Measurements from ENCODE around the gene ADORA3. TPM values are rescaled to one million over a fixed set of nuclear protein-coding genes. Genes with fewer than 3 reads are reported as not detected.

Gene ADORA3
- total RNA-seq, 5 donors from 2014 or later (not counting 1 experiment from before 2014, with no cell fraction given), result 0.30 TPM; not detected in 4

DNA sequence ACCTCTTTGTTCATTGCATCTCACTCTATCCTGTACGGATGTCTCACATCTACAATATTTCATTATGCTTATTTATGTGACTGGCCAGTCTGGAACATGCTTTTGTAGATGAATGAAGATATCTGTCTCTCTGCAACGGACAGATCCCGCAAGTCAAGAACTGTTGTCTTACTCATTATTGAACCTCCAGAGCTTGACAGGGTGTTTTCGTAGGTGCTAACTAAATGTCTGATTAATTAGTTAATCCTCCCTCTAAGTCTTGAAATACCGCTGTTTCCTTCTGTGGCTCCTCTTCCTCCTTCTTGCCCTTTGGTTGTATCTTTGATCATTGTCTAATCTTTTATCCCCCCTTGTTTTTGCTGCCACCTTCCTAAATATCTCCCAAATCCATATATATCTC is 32.8 kb downstream of the ADORA3 start:
- H3K36me3 ChIP-seq (ENCODE audit: control insufficient read depth in 2 of 2, extremely low read depth in 1 of 2, insufficient read depth in 1 of 2, low read length in 1 of 2), result peaks cover 0 to 9% of the 10 kb centered on the region in 2 donors
- no peaks in the 10 kb centered on the region for H3K27me3 ChIP-seq (replicated peaks in 1 of 2; ENCODE audit: control insufficient read depth in 2 of 2, extremely low read depth in 1 of 2, insufficient read depth in 2 of 2, low read length in 1 of 2)
- peaks cover 8% of the 10 kb centered on the region for H3K36me3 Mint-ChIP-seq
- CTCF ChIA-PET, result interaction anchor here (0.5 to 1.4 kb wide), 3 partner anchors 33 to 851 kb away, joined by 3 to 4 read pairs (median 3); no protein-coding TSS in a partner anchor
- H3K4me1 Mint-ChIP-seq, result peaks cover 18 to 20% (median 19%) of the 10 kb centered on the region in 3 donors
- H3K9me3 Mint-ChIP-seq, result no peaks in the 10 kb centered on the region
- H3K27me3 Mint-ChIP-seq, result no peaks in the 10 kb centered on the region
- H3K4me3 Mint-ChIP-seq, result no peak overlapping the region
- peak overlapping the region; percentile 79 for H3K27ac ChIP-seq (ENCODE audit: low read length)
- no peaks in the 10 kb centered on the region for H3K9me3 ChIP-seq
- no peak overlapping the region for H3K27ac Mint-ChIP-seq
- peaks cover 43 to 58% of the 10 kb centered on the region in 2 experiments for H3K4me1 ChIP-seq (ENCODE audit: control insufficient read depth in 1 of 2, extremely low read depth in 1 of 2, insufficient read depth in 2 of 2, low read length in 2 of 2)
- POLR2A ChIA-PET, result interaction anchor here (0.5 to 1.1 kb wide), 7 partner anchors 17 to 285 kb away, joined by 3 to 5 read pairs (median 4); partner anchors contain the start of gene INKA2 (in 1 of the 2)
- 29% methylated on average over 1 of the region's 5 CpGs for WGBS (ENCODE audit: insufficient coverage)
- peak overlapping the region; percentile 5 to 15 for H3K4me3 ChIP-seq (ENCODE audit: control insufficient read depth in 1 of 2, extremely low read depth in 1 of 2, low read length in 1 of 2)
- DNase-seq, result peak in 1 of 35 experiments; percentile 19
- peak in 3 of 4 experiments; percentile 15 to 16 (median 15) for ATAC-seq (replicated peaks in 1 of 4)

DNA sequence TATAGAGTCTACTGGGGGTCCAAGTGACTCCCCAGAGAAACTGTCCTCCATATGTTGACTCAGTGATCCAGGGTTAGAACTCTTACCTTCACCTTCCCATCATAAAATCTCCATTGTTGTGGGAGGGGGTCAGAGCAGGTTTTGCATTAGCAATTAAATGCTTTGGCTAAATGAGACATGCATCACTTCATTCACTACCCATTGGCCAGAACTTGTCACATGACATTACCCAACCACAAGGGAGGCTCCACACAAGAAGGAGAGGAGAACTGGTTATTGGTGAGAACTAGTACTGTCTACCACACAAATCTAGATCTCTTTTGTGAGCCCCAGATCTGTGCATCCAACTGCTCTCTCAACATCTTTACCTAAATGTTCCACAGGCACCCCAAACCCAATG is 33.9 kb downstream of the ADORA3 start:
- H3K36me3 Mint-ChIP-seq, result peaks cover 15% of the 10 kb centered on the region
- no peak overlapping the region for H3K27ac Mint-ChIP-seq
- peaks cover 0 to 9% of the 10 kb centered on the region in 2 donors for H3K36me3 ChIP-seq (ENCODE audit: control insufficient read depth in 2 of 2, extremely low read depth in 1 of 2, insufficient read depth in 1 of 2, low read length in 1 of 2)
- no peaks in the 10 kb centered on the region for H3K9me3 ChIP-seq
- H3K4me1 ChIP-seq (ENCODE audit: control insufficient read depth in 1 of 2, extremely low read depth in 1 of 2, insufficient read depth in 2 of 2, low read length in 2 of 2), result peaks cover 39 to 49% of the 10 kb centered on the region in 2 experiments
- no peak overlapping the region for H3K4me3 ChIP-seq (ENCODE audit: control insufficient read depth in 1 of 2, extremely low read depth in 1 of 2, low read length in 1 of 2)
- no peaks in the 10 kb centered on the region for H3K27me3 ChIP-seq (replicated peaks in 1 of 2; ENCODE audit: control insufficient read depth in 2 of 2, extremely low read depth in 1 of 2, insufficient read depth in 2 of 2, low read length in 1 of 2)
- CTCF ChIA-PET, result interaction anchor here in 1 of 2 donors (1.0 kb wide), 1 partner anchor 38 kb away, joined by 6 read pairs; no protein-coding TSS in a partner anchor
- no peaks in the 10 kb centered on the region for H3K27me3 Mint-ChIP-seq
- H3K4me1 Mint-ChIP-seq, result peaks cover 12 to 21% (median 17%) of the 10 kb centered on the region in 3 donors
- POLR2A ChIA-PET, result interaction anchor here in 1 of 2 donors (0.7 kb wide), 1 partner anchor 31 kb away, joined by 3 read pairs; no protein-coding TSS in a partner anchor
- H3K4me3 Mint-ChIP-seq, result no peak overlapping the region
- no peaks in the 10 kb centered on the region for H3K9me3 Mint-ChIP-seq
- ATAC-seq (replicated peaks in 1 of 4), result no peak
- peak overlapping the region; percentile 79 for H3K27ac ChIP-seq (ENCODE audit: low read length)
- DNase-seq, result no peak

DNA sequence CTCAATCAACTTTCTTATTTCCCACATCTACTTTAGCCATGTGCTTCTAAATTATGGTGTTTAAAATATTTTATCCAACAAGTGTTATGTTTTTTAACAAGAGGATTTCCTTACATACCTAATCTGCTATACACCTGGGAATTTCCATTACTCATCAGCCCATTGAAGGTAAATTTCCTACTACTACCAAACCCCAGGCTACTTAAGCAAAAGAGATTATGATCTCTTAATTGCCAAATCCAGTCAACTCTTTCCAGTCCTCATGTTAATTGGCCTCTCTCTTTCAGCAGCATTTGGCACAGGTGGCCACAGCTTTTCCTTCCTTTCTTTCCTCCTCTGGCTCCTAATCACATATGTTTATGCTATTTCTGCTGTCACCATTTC is 34.7 kb downstream of the ADORA3 start:
- Mint-ChIP-seq H3K27me3 (no peaks in the 10 kb centered on the region), H3K27ac (no peak overlapping the region), H3K36me3 (peaks cover 18% of the 10 kb centered on the region), H3K9me3 (no peaks in the 10 kb centered on the region), H3K4me1 (peaks cover 11 to 25% (median 17%) of the 10 kb centered on the region in 3 donors), H3K4me3 (no peak overlapping the region)
- POLR2A ChIA-PET, result interaction anchor here (0.7 to 1.3 kb wide), 2 partner anchors 10 to 32 kb away, joined by 3 to 12 read pairs; no protein-coding TSS in a partner anchor
- no peak for ATAC-seq (replicated peaks in 1 of 4)
- no peak overlapping the region for H3K27ac ChIP-seq (ENCODE audit: low read length)
- peaks cover 37 to 45% of the 10 kb centered on the region in 2 experiments for H3K4me1 ChIP-seq (ENCODE audit: control insufficient read depth in 1 of 2, extremely low read depth in 1 of 2, insufficient read depth in 2 of 2, low read length in 2 of 2)
- no peak for DNase-seq
- no peak overlapping the region for H3K4me3 ChIP-seq (ENCODE audit: control insufficient read depth in 1 of 2, extremely low read depth in 1 of 2, low read length in 1 of 2)
- no peaks in the 10 kb centered on the region for H3K9me3 ChIP-seq
- no peaks in the 10 kb centered on the region for H3K27me3 ChIP-seq (replicated peaks in 1 of 2; ENCODE audit: control insufficient read depth in 2 of 2, extremely low read depth in 1 of 2, insufficient read depth in 2 of 2, low read length in 1 of 2)
- CTCF ChIA-PET, result interaction anchor here in 1 of 2 donors (1.0 kb wide), 1 partner anchor 39 kb away, joined by 6 read pairs; no protein-coding TSS in a partner anchor
- peaks cover 0 to 9% of the 10 kb centered on the region in 2 donors for H3K36me3 ChIP-seq (ENCODE audit: control insufficient read depth in 2 of 2, extremely low read depth in 1 of 2, insufficient read depth in 1 of 2, low read length in 1 of 2)

DNA sequence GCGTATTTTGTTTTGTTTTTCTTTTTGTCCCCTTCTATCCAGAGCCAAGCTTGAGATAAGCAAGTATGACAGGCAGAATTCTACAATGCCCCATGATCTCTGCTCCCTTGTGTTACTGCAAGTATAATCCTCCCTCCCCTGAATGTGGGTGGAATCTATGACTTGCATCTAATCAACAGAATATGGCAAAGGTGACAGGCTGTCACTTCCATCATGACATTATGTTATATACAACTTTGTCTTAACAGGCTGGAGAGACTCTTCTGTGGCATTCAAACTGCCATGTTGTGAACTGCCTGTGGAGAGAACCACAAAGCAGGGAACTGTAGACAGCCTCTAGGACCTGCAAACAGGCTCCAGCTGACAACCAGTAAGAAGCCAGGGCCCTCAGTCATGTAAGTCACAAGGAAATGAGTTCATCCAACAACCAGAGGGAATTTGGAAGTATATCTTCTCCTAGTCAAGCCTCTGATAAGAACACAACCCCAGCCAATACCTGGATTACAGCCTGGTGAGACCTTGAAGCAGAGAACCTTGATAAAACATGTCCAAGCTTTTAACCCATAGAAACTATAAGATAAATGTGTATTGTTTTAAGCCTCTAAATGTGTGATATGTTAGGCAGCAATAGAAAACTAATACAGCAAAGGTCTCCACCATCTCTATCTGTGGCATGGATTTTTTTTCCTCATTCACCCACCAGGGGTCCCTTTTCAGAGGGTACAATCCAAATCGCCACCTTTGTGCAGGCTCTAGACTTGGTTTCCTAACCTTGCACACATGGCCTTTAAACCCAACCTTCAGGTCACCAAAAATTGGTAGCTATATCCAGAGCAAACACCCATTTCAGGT is 35.3 kb downstream of the ADORA3 start:
- Mint-ChIP-seq H3K27ac (peak overlapping the region; percentile 50 to 59), H3K4me1 (peaks cover 12 to 24% (median 17%) of the 10 kb centered on the region in 3 donors), H3K36me3 (peaks cover 23% of the 10 kb centered on the region), H3K9me3 (no peaks in the 10 kb centered on the region), H3K27me3 (no peaks in the 10 kb centered on the region), H3K4me3 (no peak overlapping the region)
- POLR2A ChIA-PET, result interaction anchor here in 1 of 2 donors (1.3 kb wide), 1 partner anchor 10 kb away, joined by 12 read pairs; no protein-coding TSS in a partner anchor
- H3K27ac ChIP-seq (ENCODE audit: low read length), result no peak overlapping the region
- no peak overlapping the region for H3K4me3 ChIP-seq (ENCODE audit: control insufficient read depth in 1 of 2, extremely low read depth in 1 of 2, low read length in 1 of 2)
- DNase-seq (no peak), ATAC-seq (replicated peaks in 1 of 4) (no peak)
- 89% methylated on average over 1 of the region's 2 CpGs for WGBS (ENCODE audit: insufficient coverage)
- H3K9me3 ChIP-seq, result no peaks in the 10 kb centered on the region
- CTCF ChIA-PET, result interaction anchor here in 1 of 2 donors (0.6 to 1.0 kb wide), 2 partner anchors 20 to 40 kb away, joined by 3 to 6 read pairs; no protein-coding TSS in a partner anchor
- no peaks in the 10 kb centered on the region for H3K27me3 ChIP-seq (replicated peaks in 1 of 2; ENCODE audit: control insufficient read depth in 2 of 2, extremely low read depth in 1 of 2, insufficient read depth in 2 of 2, low read length in 1 of 2)
- H3K36me3 ChIP-seq (ENCODE audit: control insufficient read depth in 2 of 2, extremely low read depth in 1 of 2, insufficient read depth in 1 of 2, low read length in 1 of 2), result peaks cover 0 to 13% of the 10 kb centered on the region in 2 donors
- H3K4me1 ChIP-seq (ENCODE audit: control insufficient read depth in 1 of 2, extremely low read depth in 1 of 2, insufficient read depth in 2 of 2, low read length in 2 of 2), result peaks cover 33 to 43% of the 10 kb centered on the region in 2 experiments

DNA sequence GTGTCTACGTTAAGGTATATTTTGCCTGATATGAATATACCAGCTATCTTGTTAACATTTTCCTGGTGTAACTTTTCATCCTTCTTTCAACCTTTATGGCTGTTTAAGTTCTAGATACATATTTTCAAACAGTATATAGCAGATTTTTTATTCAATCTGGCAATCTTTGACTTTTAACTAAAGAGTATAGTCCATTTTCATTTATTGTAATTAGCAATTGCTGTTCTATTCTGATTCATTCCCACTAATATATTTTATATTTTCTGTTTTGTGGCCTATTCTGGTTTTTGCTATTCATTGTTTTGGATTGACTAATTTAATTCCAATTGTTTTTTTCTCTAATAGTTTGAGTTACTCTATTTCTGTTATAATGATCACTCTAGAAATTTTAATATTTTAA is 37.0 kb downstream of the ADORA3 start:
- no peaks in the 10 kb centered on the region for H3K27me3 ChIP-seq (replicated peaks in 1 of 2; ENCODE audit: control insufficient read depth in 2 of 2, extremely low read depth in 1 of 2, insufficient read depth in 2 of 2, low read length in 1 of 2)
- peaks cover 0 to 24% of the 10 kb centered on the region in 2 donors for H3K36me3 ChIP-seq (ENCODE audit: control insufficient read depth in 2 of 2, extremely low read depth in 1 of 2, insufficient read depth in 1 of 2, low read length in 1 of 2)
- H3K27ac Mint-ChIP-seq, result peak overlapping the region in 1 of 2 donors; percentile 25
- H3K9me3 Mint-ChIP-seq, result no peaks in the 10 kb centered on the region
- no peak overlapping the region for H3K4me3 ChIP-seq (ENCODE audit: control insufficient read depth in 1 of 2, extremely low read depth in 1 of 2, low read length in 1 of 2)
- no peak overlapping the region for H3K27ac ChIP-seq (ENCODE audit: low read length)
- DNase-seq, result no peak
- H3K4me1 Mint-ChIP-seq, result peaks cover 15 to 29% (median 20%) of the 10 kb centered on the region in 3 donors
- no CpG with 5 or more reads among the region's 1 CpG for WGBS (ENCODE audit: insufficient coverage)
- peaks cover 32% of the 10 kb centered on the region for H3K36me3 Mint-ChIP-seq
- H3K4me1 ChIP-seq (ENCODE audit: control insufficient read depth in 1 of 2, extremely low read depth in 1 of 2, insufficient read depth in 2 of 2, low read length in 2 of 2), result peaks cover 20 to 32% of the 10 kb centered on the region in 2 experiments
- ChIA-PET CTCF (no interaction called here), POLR2A (interaction anchor here (0.6 to 0.7 kb wide), 2 partner anchors 51 to 246 kb away, joined by 3 to 4 read pairs; no protein-coding TSS in a partner anchor)
- no peak overlapping the region for H3K4me3 Mint-ChIP-seq
- ATAC-seq (replicated peaks in 1 of 4), result no peak
- no peaks in the 10 kb centered on the region for H3K27me3 Mint-ChIP-seq
- H3K9me3 ChIP-seq, result no peaks in the 10 kb centered on the region

DNA sequence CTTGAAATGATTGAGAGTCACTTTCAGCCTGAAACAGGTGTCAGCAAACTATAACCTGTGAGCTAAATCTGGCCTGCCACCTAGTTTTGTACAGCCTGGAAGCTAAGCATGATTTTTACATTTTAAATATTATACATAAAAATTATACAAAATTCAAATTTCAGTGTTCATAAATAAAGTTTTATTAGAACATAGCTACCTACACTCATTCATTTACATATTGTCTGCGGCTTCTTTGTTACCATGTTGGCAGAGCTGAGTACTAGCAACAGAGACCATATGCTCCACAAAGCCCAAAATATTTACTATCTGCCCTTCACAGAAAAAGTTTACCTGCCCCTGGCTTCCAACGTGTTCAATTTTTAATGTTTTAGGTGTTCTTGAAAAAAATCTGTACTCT is 37.7 kb downstream of the ADORA3 start:
- Histone ChIP-seq H3K27me3 (replicated peaks in 1 of 2; ENCODE audit: control insufficient read depth in 2 of 2, extremely low read depth in 1 of 2, insufficient read depth in 2 of 2, low read length in 1 of 2) (no peaks in the 10 kb centered on the region), H3K36me3 (ENCODE audit: control insufficient read depth in 2 of 2, extremely low read depth in 1 of 2, insufficient read depth in 1 of 2, low read length in 1 of 2) (peaks cover 0 to 29% of the 10 kb centered on the region in 2 donors), H3K4me1 (ENCODE audit: control insufficient read depth in 1 of 2, extremely low read depth in 1 of 2, insufficient read depth in 2 of 2, low read length in 2 of 2) (peaks cover 16 to 25% of the 10 kb centered on the region in 2 experiments), H3K4me3 (ENCODE audit: control insufficient read depth in 1 of 2, extremely low read depth in 1 of 2, low read length in 1 of 2) (no peak overlapping the region), H3K27ac (ENCODE audit: low read length) (no peak overlapping the region), H3K9me3 (no peaks in the 10 kb centered on the region)
- no CpG with 5 or more reads among the region's 2 CpGs for WGBS (ENCODE audit: insufficient coverage)
- Mint-ChIP-seq H3K4me1 (peaks cover 15 to 29% (median 20%) of the 10 kb centered on the region in 3 donors), H3K36me3 (peaks cover 35% of the 10 kb centered on the region), H3K4me3 (no peak overlapping the region), H3K27me3 (no peaks in the 10 kb centered on the region), H3K9me3 (no peaks in the 10 kb centered on the region), H3K27ac (peak overlapping the region in 1 of 2 donors; percentile 25)
- ATAC-seq (replicated peaks in 1 of 4) (no peak), DNase-seq (no peak)
- ChIA-PET POLR2A (interaction anchor here in 1 of 2 donors (0.6 kb wide), 1 partner anchor 245 kb away, joined by 3 read pairs; no protein-coding TSS in a partner anchor), CTCF (interaction anchor here in 1 of 2 donors (0.5 kb wide), 1 partner anchor 928 kb away, joined by 3 read pairs; no protein-coding TSS in a partner anchor)

All from T-cell (primary cell).